ENCODE data around the gene MCMBP. TPM values are rescaled to one million over a fixed set of nuclear protein-coding genes. Genes with fewer than 3 reads are reported as not detected.

The MCMBP gene
- polyA plus RNA-seq, 1 donor (not counting 4 experiments of a cell fraction or from before 2014, with no cell fraction given): 74.4 TPM

DNA sequence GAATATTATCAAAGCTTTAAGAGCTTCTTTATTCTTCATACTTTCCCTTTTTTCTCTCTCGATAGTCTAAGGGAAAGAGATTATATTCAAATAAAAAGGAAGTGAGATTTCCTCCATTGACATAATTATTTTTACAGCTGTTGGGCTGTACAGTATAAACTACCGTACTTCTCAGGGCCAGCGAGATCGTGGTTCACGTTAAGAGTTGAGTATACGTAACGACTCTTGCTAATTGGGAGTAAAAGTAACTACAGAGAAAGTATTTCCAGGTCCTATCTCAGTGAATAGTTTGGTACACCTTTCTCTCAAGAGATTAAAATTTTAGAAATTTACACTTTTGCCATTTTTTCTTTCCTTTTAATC is 89.0 kb downstream of the MCMBP start:
- H3K9me3 ChIP-seq (ENCODE audit: control insufficient read depth, low read depth, low read length): no peaks in the 10 kb centered on the region

GRCh38 chr10:119782981-119783664 is 89.5 kb downstream of the MCMBP start:
- DNase-seq (ENCODE audit: low read depth, low spot score) (no peak), FAIRE-seq (no peak)
- Histone ChIP-seq H3K27me3 (ENCODE audit: control insufficient read depth, extremely low read depth, insufficient read depth, low read length) (no peaks in the 10 kb centered on the region), H3K9ac (ENCODE audit: control insufficient read depth, extremely low read depth, insufficient read depth, low read length) (no peak overlapping the region), H3K79me2 (ENCODE audit: control insufficient read depth, insufficient read depth, low read length) (no peaks in the 10 kb centered on the region), H3K4me3 (ENCODE audit: control insufficient read depth in 2 of 3, extremely low read depth in 1 of 3, insufficient read depth in 2 of 3, low read depth in 1 of 3, low read length in 3 of 3) (no peak overlapping the region), H3K4me1 (ENCODE audit: control insufficient read depth, extremely low read depth, insufficient read depth, low read length) (peaks cover 3% of the 10 kb centered on the region), H3K9me3 (ENCODE audit: control insufficient read depth, low read depth, low read length) (no peaks in the 10 kb centered on the region), H3K27ac (ENCODE audit: control insufficient read depth, insufficient read depth, low read length) (no peak overlapping the region), H2AFZ (ENCODE audit: control insufficient read depth, low read length) (no peak overlapping the region), H4K20me1 (ENCODE audit: control insufficient read depth, extremely low read depth, insufficient read depth, low read length) (no peaks in the 10 kb centered on the region), H3K9me1 (ENCODE audit: control insufficient read depth, extremely low read depth, insufficient read depth, low read length) (no peaks in the 10 kb centered on the region), H3K36me3 (ENCODE audit: control insufficient read depth in 2 of 2, extremely low read depth in 1 of 2, insufficient read depth in 2 of 2, low read length in 2 of 2) (no peaks in the 10 kb centered on the region), H3K4me2 (ENCODE audit: control insufficient read depth, extremely low read depth, insufficient read depth, low read depth, low read length) (no peak overlapping the region)
- dilution Hi-C loops (cut with MboI; ENCODE audit: extremely low pct_ligation_motif_present, low sequenced_read_pairs): no loop called here
- TF ChIP-seq EZH2 (IDR thresholded peaks at IDR 0.05; ENCODE audit: low read length): no peak

More for the DNA sequence above, 89.0 kb downstream of the MCMBP start:
- no peak overlapping the region for H3K4me2 ChIP-seq (ENCODE audit: control insufficient read depth, extremely low read depth, insufficient read depth, low read depth, low read length)
- dilution Hi-C loops (cut with MboI; ENCODE audit: extremely low pct_ligation_motif_present, low sequenced_read_pairs): no loop called here
- H3K4me1 ChIP-seq (ENCODE audit: control insufficient read depth, extremely low read depth, insufficient read depth, low read length): peaks cover 3% of the 10 kb centered on the region
- H3K36me3 ChIP-seq (ENCODE audit: control insufficient read depth in 2 of 2, extremely low read depth in 1 of 2, insufficient read depth in 2 of 2, low read length in 2 of 2): no peaks in the 10 kb centered on the region
- no peak overlapping the region for H3K4me3 ChIP-seq (ENCODE audit: control insufficient read depth in 2 of 3, extremely low read depth in 1 of 3, insufficient read depth in 2 of 3, low read depth in 1 of 3, low read length in 3 of 3)
- no peak overlapping the region for H2AFZ ChIP-seq (ENCODE audit: control insufficient read depth, low read length)
- H3K9ac ChIP-seq (ENCODE audit: control insufficient read depth, extremely low read depth, insufficient read depth, low read length): no peak overlapping the region
- TF ChIP-seq, protein P1, sequence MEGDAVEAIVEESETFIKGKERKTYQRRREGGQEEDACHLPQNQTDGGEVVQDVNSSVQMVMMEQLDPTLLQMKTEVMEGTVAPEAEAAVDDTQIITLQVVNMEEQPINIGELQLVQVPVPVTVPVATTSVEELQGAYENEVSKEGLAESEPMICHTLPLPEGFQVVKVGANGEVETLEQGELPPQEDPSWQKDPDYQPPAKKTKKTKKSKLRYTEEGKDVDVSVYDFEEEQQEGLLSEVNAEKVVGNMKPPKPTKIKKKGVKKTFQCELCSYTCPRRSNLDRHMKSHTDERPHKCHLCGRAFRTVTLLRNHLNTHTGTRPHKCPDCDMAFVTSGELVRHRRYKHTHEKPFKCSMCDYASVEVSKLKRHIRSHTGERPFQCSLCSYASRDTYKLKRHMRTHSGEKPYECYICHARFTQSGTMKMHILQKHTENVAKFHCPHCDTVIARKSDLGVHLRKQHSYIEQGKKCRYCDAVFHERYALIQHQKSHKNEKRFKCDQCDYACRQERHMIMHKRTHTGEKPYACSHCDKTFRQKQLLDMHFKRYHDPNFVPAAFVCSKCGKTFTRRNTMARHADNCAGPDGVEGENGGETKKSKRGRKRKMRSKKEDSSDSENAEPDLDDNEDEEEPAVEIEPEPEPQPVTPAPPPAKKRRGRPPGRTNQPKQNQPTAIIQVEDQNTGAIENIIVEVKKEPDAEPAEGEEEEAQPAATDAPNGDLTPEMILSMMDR (optimal IDR thresholded peaks at IDR 0.05 in 1 of 3, IDR thresholded peaks at IDR 0.05 in 1 of 3, conservative IDR thresholded peaks at IDR 0.05 in 1 of 3; ENCODE audit: extremely low read depth in 1 of 3, insufficient read depth in 2 of 3, low read length in 3 of 3): no peak
- TF ChIP-seq EZH2 (IDR thresholded peaks at IDR 0.05; ENCODE audit: low read length): no peak
- no peaks in the 10 kb centered on the region for H3K9me1 ChIP-seq (ENCODE audit: control insufficient read depth, extremely low read depth, insufficient read depth, low read length)
- no peaks in the 10 kb centered on the region for H4K20me1 ChIP-seq (ENCODE audit: control insufficient read depth, extremely low read depth, insufficient read depth, low read length)
- H3K27me3 ChIP-seq (ENCODE audit: control insufficient read depth, extremely low read depth, insufficient read depth, low read length): no peaks in the 10 kb centered on the region
- no peak overlapping the region for H3K27ac ChIP-seq (ENCODE audit: control insufficient read depth, insufficient read depth, low read length)
- FAIRE-seq (no peak), DNase-seq (ENCODE audit: low read depth, low spot score) (no peak)
- no peaks in the 10 kb centered on the region for H3K79me2 ChIP-seq (ENCODE audit: control insufficient read depth, insufficient read depth, low read length)

DNA sequence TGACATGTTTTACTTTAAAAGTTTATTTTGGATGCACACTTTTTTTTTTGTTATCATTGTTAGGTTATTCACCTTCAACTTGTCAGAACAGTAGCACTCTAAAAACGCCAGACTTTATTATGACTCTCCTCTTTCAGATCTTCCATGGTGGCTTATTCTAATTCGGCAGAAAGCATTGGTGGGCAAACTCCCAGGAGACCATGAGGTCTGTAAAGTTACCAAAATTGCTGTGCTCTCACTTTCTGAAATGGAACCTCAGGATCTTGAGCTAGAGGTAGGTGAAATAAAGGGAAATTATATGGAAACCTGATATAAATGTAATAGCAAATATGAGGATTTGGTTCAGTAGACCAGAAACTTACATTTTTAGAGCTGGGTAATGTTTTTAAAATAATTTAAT is 91.1 kb downstream of the MCMBP start:
- peaks cover 3% of the 10 kb centered on the region for H3K4me1 ChIP-seq (ENCODE audit: control insufficient read depth, extremely low read depth, insufficient read depth, low read length)
- no peaks in the 10 kb centered on the region for H3K36me3 ChIP-seq (ENCODE audit: control insufficient read depth in 2 of 2, extremely low read depth in 1 of 2, insufficient read depth in 2 of 2, low read length in 2 of 2)
- DNase-seq (ENCODE audit: low read depth, low spot score): no peak
- no peak for FAIRE-seq
- no peak overlapping the region for H3K4me3 ChIP-seq (ENCODE audit: control insufficient read depth in 2 of 3, extremely low read depth in 1 of 3, insufficient read depth in 2 of 3, low read depth in 1 of 3, low read length in 3 of 3)
- H4K20me1 ChIP-seq (ENCODE audit: control insufficient read depth, extremely low read depth, insufficient read depth, low read length): no peaks in the 10 kb centered on the region
- no peak overlapping the region for H2AFZ ChIP-seq (ENCODE audit: control insufficient read depth, low read length)
- no peaks in the 10 kb centered on the region for H3K9me1 ChIP-seq (ENCODE audit: control insufficient read depth, extremely low read depth, insufficient read depth, low read length)
- no peaks in the 10 kb centered on the region for H3K9me3 ChIP-seq (ENCODE audit: control insufficient read depth, low read depth, low read length)
- no peaks in the 10 kb centered on the region for H3K27me3 ChIP-seq (ENCODE audit: control insufficient read depth, extremely low read depth, insufficient read depth, low read length)
- no peak overlapping the region for H3K27ac ChIP-seq (ENCODE audit: control insufficient read depth, insufficient read depth, low read length)
- dilution Hi-C loops (cut with MboI; ENCODE audit: extremely low pct_ligation_motif_present, low sequenced_read_pairs): no loop called here
- H3K9ac ChIP-seq (ENCODE audit: control insufficient read depth, extremely low read depth, insufficient read depth, low read length): no peak overlapping the region
- H3K4me2 ChIP-seq (ENCODE audit: control insufficient read depth, extremely low read depth, insufficient read depth, low read depth, low read length): no peak overlapping the region
- no peak for TF ChIP-seq EZH2 (IDR thresholded peaks at IDR 0.05; ENCODE audit: low read length)
- TF ChIP-seq, protein P1 (optimal IDR thresholded peaks at IDR 0.05 in 1 of 3, IDR thresholded peaks at IDR 0.05 in 1 of 3, conservative IDR thresholded peaks at IDR 0.05 in 1 of 3; ENCODE audit: extremely low read depth in 1 of 3, insufficient read depth in 2 of 3, low read length in 3 of 3): no peak
- H3K79me2 ChIP-seq (ENCODE audit: control insufficient read depth, insufficient read depth, low read length): peaks cover 2% of the 10 kb centered on the region
